T47D (cell line): ENCODE data around the gene ITLN2.
"Not testable (repeated sequence)": the region's sequence is repeated elsewhere in the genome, so short reads cannot be mapped to it uniquely, and the experiment has no call there.

ENCODE experiments used
- DNase-seq, 2 experiments: peaks; one replicate each; pipeline versions ENCODE4 v3.0.0 to v3.0.0-alpha.2; 2011 to 2012; ENCODE audit warnings: low read depth in 1 of 2, low spot score in 1 of 2
- JUND ChIP-seq: IDR thresholded peaks from 2 replicates; pipeline ENCODE4 v1.6.1; 2012; ENCODE audit warnings: low read depth
- in situ Hi-C: cut with HindIII; loops from 2 replicates; pipeline ENCODE4 v1.10.0; 2016; ENCODE audit warnings: low sequenced_read_pairs, low pct_unique_long_range_greater_than_20kb

ITLN2 gene

DNA sequence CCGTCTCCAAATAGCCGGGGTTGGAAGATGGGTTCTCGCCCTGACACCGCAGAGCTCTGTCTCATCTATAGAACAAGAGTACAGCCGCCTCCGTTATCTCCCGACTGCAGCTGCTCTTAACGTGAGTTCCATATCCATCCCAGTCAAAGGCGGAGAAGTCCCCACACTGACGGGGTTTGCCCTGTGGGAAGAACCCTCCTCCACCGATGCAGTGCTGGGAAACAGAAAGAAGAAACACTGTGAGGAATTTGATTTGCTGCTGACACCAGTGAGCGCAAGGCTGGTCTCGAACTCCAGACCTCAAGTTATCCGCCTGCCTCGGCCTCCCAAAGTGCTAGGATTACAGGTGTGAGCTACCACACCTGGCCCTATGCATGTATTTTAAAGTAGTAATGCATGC is 9.5 kb downstream of the ITLN2 start:
- no peak for TF ChIP-seq JUND
- in situ Hi-C loops, result no loop called here
- DNase-seq, result no peak

DNA sequence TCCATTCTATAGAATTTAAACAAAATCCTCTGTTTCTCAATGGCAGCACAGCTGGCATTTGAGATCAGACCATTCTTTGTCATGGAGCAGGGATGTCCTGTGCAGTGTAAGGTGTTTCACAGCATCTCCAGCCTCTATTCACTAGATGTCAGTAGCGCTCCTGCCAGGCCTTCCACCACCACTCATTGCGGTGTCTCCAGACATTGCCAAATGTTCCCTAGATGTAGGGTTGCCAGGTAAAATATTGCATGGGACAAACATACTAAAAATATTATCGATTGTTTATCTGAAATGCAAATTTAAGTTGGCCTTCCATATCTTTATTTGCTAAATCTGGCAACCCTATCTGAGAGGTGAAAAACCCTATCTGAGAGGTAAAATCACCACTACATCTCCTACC is 11.7 kb downstream of the ITLN2 start:
- DNase-seq, result peak; percentile 76 to 83
- in situ Hi-C loops, result no loop called here
- no peak for TF ChIP-seq JUND

DNA sequence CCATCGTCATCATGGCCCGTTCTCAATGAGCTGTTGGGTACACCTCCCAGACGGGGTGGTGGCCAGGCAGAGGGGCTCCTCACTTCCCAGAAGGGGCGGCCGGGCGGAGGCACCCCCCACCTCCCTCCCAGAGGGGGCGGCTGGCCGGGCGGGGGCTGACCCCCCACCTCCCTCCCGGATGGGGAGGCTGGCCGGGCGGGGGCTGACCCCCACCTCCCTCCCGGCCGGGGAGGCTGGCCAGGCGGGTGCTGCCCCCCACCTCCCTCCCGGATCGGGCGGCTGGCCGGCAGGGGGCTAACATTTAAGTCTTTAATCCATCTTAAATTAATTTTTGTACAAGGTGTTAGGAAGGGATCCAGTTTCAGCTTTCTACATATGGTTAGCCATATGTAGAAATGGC is 17.9 kb downstream of the ITLN2 start:
- DNase-seq, in situ Hi-C loops: not testable (repeated sequence)

DNA sequence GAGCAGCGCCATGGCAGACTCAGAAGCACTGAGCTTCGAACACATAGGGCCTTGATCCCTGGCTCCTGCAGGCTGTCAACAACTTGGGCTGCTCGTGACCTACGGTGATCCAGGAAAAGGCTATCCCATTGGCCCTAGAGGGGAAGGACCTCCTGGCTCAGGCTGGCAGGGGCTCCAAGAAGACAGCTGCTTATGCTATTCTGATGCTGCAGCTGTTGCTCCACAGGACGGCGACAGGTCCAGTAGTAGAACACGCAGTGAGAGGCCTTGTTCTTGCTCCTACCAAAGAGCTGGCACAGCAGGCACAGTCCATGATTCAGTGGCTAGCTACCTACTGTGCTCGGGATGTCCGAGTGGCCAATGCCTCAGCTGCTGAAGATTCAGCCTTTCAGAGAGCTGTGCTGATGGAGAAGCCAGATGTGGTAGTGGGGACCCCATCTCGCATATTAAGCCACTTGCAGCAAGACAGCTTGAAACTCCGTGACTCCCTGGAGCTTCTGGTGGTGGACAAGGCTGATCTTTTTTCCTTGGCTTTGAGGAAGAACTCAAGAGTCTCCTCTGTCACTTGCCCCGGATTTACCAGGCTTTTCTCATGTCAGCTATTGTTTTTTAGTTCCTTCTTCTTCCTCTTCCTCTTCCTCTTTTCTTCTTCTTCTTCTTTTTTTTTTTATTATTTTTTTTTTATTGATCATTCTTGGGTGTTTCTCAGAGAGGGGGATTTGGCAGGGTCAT is 18.9 kb downstream of the ITLN2 start:
- in situ Hi-C loops, result no loop called here
- no peak for TF ChIP-seq JUND
- DNase-seq, result no peak

DNA sequence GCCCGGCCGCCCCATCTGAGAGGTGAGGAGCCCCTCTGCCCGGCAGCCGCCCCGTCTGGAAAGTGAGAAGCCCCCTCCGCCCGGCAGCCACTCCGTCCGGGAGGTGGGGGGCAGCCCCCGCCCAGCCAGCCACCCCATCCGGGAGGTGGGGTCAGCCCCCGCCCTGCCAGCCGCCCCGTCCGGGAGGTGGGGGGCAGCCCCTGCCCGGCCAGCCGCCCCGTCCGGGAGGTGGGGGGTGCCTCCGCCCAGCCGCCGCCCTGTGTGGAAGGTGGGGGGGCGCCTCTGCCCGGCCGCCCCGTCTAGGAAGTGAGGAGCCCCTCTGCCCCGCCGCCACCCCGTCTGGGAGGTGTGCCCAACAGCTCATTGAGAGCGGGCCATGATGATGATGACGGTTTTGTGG is 21.3 kb downstream of the ITLN2 start:
- in situ Hi-C loops, DNase-seq: not testable (repeated sequence)

DNA sequence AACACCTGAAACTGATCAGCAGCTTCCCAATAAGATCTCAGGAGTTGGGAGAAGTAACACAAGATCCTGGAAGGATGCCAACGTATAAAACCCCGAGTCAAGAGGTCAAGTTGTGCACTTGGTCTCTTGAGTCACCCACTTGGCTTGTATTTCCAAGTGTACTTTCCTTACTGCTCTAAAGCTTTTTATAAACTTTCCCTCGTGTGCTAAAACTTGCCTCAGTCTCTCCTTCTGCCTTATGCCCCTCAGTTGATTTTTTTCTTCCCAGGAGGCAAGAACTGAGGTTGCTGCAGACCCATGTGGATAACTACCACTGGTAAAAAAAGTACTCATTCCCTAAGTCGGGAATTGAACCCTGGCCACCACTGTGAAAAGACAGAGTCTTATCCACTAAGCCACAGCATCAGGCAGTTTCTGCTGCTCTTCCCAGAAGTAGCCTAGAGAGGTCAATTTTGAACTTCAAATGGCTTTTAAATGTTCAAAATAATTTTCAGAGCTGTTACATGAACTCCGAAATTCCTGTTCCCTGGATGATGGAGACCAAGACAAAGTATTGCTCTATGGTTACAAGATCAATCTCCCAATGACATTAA is 28.9 kb downstream of the ITLN2 start:
- in situ Hi-C loops, result no loop called here
- DNase-seq, result peak in 1 of 2 experiments; percentile 62
- no peak for TF ChIP-seq JUND

DNA sequence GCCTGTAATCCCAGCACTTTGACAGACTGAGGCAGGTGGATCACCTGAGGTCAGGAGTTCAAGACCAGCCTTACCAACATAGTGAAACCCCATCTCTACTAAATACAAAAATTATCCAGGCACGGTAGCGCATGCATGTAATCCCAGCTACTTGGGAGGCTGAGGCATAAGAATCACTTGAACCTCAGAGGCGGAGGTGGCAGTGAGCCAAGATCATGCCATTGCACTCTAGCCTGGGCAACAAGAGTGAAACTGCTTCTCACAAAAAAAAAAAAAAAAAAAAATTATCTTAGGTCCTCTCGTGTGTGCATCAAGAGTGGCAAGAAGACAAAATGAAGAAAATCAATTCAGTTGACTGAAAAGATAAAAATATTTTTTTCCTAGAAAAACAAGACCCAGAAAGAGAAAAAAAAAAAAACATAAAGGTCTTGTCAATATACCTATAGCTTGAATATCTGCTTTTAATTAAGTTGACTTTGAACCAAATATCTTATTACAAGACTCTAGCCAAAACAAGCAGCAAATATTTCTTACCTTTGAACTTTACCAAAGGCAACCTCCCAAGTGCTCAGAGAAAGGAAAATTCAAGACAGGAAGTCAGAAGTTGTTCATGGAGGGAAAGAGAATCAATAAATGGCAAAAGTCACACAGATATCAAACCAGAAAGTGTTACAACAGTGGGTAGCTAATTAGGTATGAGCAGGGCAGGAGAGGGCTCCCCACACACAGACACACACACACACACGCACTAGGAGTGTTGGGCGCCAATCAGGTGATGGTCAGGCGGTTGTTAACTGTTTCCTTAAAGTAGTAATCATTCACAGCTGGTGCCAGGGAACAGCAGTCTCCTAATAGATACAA is 29.6 kb downstream of the ITLN2 start:
- TF ChIP-seq JUND, result no peak
- in situ Hi-C loops, result no loop called here
- no peak for DNase-seq

DNA sequence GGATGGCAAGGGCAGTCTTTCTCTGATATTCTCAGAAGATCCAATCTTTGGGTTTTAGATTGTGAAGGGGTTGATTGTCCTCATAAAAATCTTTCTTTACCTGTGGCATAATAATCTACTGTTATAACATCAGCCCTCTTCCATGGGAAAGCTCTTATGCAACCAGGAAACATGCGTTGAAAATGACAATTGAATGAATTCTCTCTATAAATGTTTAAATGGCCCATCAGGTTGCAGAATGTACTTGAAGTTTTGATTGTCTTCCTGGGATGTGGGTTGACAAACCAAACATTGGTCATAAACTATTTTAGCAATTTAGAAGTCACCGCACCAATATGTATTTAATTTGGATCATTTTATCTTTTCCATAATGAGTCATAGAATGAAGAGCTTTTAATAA is 37.9 kb downstream of the ITLN2 start:
- in situ Hi-C loops, result no loop called here
- DNase-seq, result no peak
- no peak for TF ChIP-seq JUND

DNA sequence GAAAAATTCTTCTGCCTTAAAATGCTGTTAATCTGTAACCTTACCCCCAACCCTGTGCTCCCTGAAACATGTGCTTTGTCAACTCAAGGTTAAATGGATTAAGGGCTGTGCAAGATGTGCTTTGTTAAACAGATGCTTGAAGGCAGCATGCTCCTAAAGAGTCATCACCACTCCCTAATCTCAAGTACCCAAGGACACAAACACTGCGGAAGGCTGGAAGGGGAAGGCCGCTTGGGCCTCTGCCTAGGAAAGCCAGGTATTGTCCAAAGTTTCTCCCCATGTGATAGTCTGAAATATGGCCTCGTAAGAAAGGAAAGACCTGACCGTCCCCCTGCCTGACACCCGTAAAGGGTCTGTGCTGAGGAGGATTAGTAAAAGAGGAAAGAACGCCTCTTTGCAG is 41.4 kb downstream of the ITLN2 start:
- DNase-seq, in situ Hi-C loops: not testable (repeated sequence)

DNA sequence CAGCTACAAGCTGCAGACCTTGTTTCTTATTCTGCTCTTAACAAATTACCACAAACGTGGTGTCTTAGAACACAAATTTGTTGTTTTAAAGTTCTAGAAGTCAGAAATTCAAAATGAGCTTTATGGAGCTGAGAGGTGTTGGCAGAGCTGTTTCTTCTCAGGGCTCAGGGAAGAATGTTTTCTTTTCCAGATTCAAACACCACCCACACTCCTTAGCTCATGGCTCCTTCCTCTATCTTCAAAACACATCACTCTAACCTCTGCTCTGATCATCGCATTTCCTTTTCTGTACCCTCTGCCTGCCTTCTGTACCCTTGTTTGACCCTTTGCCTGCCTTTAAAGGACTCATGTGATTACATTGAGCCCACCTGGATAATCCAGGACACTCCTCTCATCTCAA is 42.7 kb downstream of the ITLN2 start:
- TF ChIP-seq JUND, result no peak
- no peak for DNase-seq
- in situ Hi-C loops, result no loop called here

DNA sequence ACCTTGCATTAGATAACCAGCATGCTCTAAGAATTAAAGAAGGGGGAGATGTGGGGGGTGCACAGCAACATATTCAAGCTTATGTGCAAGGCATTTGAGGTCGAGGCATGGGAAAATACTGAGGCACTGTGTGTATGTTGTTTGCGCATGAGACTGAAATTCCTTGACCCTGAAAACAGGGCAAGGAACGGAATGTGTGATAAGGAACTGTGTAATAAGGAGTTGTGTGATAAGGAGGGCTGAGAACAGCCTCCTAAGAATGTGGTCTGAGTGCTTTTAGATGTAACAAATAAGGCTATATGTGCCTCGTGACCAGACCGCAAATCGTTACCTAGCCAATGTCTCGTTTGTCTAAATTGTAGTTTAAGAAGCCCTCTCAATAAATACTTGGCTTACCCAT is 43.2 kb downstream of the ITLN2 start:
- no peak for TF ChIP-seq JUND
- no peak for DNase-seq
- in situ Hi-C loops, result no loop called here

DNA sequence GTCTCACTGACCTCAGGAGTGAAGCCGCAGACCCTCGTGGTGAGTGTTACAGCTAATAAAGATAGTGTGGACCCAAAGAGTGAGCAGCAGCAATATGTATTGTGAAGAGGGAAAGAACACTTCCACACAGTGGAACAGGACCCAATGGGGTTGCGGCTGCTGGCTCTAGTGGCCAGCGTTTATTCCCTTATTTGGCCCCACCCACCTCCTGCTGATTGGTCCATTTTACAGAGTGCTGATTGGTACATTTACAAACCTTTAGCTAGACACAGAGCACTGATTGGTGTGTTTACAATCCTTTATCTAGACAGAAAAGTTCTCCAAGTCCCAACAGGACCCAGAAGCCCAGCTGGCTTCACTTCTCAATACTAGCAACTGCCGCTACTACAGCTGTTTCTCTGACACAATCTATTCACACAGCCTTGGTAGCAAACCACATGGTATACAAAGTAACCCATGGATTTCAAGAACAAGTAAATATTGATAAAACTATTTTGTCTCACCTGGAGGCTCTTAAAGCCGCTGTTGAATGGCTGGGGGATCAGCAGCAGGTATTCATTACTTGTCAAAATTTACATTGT is 44.3 kb downstream of the ITLN2 start:
- TF ChIP-seq JUND, result no peak
- in situ Hi-C loops, result no loop called here
- DNase-seq, result no peak

DNA sequence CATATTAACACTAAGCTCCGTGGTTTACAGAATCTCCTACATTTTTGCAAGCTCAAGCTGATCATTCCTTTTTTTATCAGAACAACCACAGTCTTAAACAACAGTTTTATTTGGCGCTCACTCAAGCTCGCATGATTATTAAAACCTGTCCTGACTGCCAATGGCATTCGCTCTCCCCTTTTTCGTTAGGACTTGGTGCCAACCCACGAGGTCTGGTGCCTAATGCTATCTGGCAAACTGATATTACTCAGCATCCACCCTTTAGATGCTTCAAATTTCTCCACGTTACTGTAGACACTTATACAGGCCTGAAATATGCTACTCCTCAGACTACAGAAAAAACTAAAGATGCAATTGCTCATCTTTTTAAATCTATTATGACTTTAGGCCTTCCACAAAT is 46.6 kb downstream of the ITLN2 start:
- in situ Hi-C loops, result no loop called here
- TF ChIP-seq JUND, result no peak
- no peak for DNase-seq
